ENCODE results near the gene LRRTM4.

DNA sequence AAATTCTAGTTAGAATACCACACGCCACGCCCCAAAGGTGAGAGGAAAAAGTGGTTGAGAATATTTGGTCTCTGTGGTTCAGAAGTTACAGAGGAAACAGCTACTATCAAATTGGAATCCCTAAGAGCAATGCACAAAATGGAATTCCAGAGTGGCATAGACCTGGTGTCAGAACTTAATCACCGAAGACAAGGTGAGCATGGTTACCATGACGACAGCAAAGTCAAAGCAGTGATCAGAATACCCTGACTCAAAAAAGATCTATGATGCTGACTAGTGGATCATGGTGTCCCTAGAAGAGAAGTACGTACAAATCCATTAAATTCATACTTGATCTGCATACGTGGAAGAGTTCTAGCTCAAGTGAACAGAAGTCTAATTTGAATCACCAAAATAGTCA lies 14.5 kb downstream of the LRRTM4 start:
- TF ChIP-seq, protein P1, sequence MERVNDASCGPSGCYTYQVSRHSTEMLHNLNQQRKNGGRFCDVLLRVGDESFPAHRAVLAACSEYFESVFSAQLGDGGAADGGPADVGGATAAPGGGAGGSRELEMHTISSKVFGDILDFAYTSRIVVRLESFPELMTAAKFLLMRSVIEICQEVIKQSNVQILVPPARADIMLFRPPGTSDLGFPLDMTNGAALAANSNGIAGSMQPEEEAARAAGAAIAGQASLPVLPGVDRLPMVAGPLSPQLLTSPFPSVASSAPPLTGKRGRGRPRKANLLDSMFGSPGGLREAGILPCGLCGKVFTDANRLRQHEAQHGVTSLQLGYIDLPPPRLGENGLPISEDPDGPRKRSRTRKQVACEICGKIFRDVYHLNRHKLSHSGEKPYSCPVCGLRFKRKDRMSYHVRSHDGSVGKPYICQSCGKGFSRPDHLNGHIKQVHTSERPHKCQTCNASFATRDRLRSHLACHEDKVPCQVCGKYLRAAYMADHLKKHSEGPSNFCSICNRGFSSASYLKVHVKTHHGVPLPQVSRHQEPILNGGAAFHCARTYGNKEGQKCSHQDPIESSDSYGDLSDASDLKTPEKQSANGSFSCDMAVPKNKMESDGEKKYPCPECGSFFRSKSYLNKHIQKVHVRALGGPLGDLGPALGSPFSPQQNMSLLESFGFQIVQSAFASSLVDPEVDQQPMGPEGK (CRISPR knock-in tag; IDR thresholded peaks at IDR 0.05), result no peak
- no peak for TF ChIP-seq ZNF616 (CRISPR knock-in tag; IDR thresholded peaks at IDR 0.05; ENCODE audit: low read depth)
- TF ChIP-seq, protein P2, sequence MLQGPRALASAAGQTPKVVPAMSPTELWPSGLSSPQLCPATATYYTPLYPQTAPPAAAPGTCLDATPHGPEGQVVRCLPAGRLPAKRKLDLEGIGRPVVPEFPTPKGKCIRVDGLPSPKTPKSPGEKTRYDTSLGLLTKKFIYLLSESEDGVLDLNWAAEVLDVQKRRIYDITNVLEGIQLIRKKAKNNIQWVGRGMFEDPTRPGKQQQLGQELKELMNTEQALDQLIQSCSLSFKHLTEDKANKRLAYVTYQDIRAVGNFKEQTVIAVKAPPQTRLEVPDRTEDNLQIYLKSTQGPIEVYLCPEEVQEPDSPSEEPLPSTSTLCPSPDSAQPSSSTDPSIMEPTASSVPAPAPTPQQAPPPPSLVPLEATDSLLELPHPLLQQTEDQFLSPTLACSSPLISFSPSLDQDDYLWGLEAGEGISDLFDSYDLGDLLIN (CRISPR knock-in tag; IDR thresholded peaks at IDR 0.05; ENCODE audit: borderline replicate concordance), result no peak
- TF ChIP-seq, protein P3, sequence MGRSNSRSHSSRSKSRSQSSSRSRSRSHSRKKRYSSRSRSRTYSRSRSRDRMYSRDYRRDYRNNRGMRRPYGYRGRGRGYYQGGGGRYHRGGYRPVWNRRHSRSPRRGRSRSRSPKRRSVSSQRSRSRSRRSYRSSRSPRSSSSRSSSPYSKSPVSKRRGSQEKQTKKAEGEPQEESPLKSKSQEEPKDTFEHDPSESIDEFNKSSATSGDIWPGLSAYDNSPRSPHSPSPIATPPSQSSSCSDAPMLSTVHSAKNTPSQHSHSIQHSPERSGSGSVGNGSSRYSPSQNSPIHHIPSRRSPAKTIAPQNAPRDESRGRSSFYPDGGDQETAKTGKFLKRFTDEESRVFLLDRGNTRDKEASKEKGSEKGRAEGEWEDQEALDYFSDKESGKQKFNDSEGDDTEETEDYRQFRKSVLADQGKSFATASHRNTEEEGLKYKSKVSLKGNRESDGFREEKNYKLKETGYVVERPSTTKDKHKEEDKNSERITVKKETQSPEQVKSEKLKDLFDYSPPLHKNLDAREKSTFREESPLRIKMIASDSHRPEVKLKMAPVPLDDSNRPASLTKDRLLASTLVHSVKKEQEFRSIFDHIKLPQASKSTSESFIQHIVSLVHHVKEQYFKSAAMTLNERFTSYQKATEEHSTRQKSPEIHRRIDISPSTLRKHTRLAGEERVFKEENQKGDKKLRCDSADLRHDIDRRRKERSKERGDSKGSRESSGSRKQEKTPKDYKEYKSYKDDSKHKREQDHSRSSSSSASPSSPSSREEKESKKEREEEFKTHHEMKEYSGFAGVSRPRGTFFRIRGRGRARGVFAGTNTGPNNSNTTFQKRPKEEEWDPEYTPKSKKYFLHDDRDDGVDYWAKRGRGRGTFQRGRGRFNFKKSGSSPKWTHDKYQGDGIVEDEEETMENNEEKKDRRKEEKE (IDR thresholded peaks at IDR 0.05), result no peak
- no peak for TF ChIP-seq KDM1A (CRISPR knock-in tag; IDR thresholded peaks at IDR 0.05)
- no peak for TF ChIP-seq FOXK1 (CRISPR knock-in tag; IDR thresholded peaks at IDR 0.05; ENCODE audit: borderline replicate concordance, low read depth)
